ENCODE measurements around the gene SLC25A42. TPM values are rescaled to one million over a fixed set of nuclear protein-coding genes. Genes with fewer than 3 reads are reported as not detected.
"Not testable (repeated sequence)": the region's sequence is repeated elsewhere in the genome, so short reads cannot be mapped to it uniquely, and the experiment has no call there.

Gene SLC25A42
- total and polyA plus RNA-seq, 7 donors, result 4.6 to 40.2 (median 21.3) TPM

- H3K4me3 ChIP-seq, result peak overlapping the region; percentile 46
- intact Hi-C loops (cut with DNase I), result loop anchor here (1.0 to 2.0 kb wide), 3 partner anchors 29 to 196 kb away; no protein-coding TSS in a partner anchor
- 24 to 30% (median 28%) methylated on average over 41 to 47 of the region's 47 CpGs for WGBS, 3 donors
- H3K9me3 ChIP-seq, result no peaks in the 10 kb centered on the region
- DNase-seq, result peak; percentile 83 to 90
- no peak overlapping the region for H3K27ac ChIP-seq
- ATAC-seq, result peak; percentile 84 to 92 (median 90)
- no peaks in the 10 kb centered on the region for H3K4me1 ChIP-seq
- peaks cover 0 to 5% of the 10 kb centered on the region in 2 donors for H3K36me3 ChIP-seq (ENCODE audit: insufficient read depth in 1 of 2, low read depth in 1 of 2)
- TF ChIP-seq CTCF (IDR thresholded peaks at IDR 0.05), result peak; percentile 92
- no peaks in the 10 kb centered on the region for H3K27me3 ChIP-seq (ENCODE audit: insufficient read depth in 3 of 3, low read length in 2 of 3)
Observed at GRCh38 chr19:19145684-19146608, 82.2 kb downstream of the SLC25A42 start.

DNA sequence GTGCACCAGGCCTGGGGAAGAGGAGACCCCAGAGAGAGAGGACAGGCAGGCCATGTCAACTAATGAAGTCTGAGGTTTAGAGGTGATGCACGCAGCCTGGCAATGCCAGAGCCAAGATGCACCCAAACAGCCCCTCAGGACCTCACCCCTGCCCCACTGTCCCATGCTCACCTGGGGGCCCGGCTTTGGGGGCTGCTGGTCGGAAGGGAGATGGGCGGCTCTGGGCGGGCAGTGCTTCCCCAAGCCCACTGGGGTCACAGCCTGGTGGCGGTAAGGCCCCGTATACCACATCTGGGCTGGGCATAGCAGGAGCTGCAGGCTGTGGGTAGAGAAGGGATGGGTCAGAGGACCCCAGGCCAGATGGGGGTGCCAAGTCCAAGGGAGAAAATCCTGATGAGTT lies 83.1 kb downstream of the SLC25A42 start:
- H3K4me1 ChIP-seq, result no peaks in the 10 kb centered on the region
- no peak for TF ChIP-seq CTCF (IDR thresholded peaks at IDR 0.05)
- WGBS, 3 donors, result 96 to 100% (median 97%) methylated on average over 6 to 7 of the region's 7 CpGs

DNA sequence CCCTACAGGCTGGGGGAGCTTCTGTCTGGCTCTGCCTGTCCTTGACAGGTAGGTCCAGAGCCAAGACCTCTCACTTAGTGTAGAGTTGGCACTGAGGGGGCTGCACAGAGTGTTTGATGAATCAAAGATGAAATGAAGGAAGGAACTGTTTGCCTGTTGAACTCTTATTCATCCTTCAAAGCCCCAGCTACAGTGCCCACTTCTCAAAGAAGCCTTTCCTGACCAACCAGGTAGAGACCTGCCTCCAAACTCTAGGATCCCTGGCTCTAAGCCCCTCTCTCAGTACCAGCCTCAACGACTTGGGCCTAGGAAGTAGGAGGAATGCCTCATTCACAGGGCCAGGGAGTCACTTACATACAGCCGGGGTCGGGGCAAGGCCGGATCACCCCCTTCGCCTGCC lies 83.5 kb downstream of the SLC25A42 start:
- Histone ChIP-seq H3K4me1 (no peaks in the 10 kb centered on the region), H3K4me3 (no peak overlapping the region), H3K9me3 (no peaks in the 10 kb centered on the region), H3K27me3 (ENCODE audit: insufficient read depth in 3 of 3, low read length in 2 of 3) (no peaks in the 10 kb centered on the region), H3K27ac (no peak overlapping the region), H3K36me3 (ENCODE audit: insufficient read depth in 1 of 2, low read depth in 1 of 2) (peaks cover 0 to 5% of the 10 kb centered on the region in 2 donors)
- 92 to 94% (median 94%) methylated on average over 5 of the region's 5 CpGs for WGBS, 3 donors
- DNase-seq, result no peak
- intact Hi-C loops (cut with DNase I), result loop anchor here in 1 of 2 donors (2.0 kb wide), 1 partner anchor 27 kb away; no protein-coding TSS in a partner anchor
- no peak for ATAC-seq
- TF ChIP-seq CTCF (IDR thresholded peaks at IDR 0.05), result no peak

More for the DNA sequence above, 83.1 kb downstream of the SLC25A42 start:
- H3K9me3 ChIP-seq, result no peaks in the 10 kb centered on the region
- H3K36me3 ChIP-seq (ENCODE audit: insufficient read depth in 1 of 2, low read depth in 1 of 2), result peaks cover 0 to 5% of the 10 kb centered on the region in 2 donors
- no peaks in the 10 kb centered on the region for H3K27me3 ChIP-seq (ENCODE audit: insufficient read depth in 3 of 3, low read length in 2 of 3)
- intact Hi-C loops (cut with DNase I), result loop anchor here (1.0 to 2.0 kb wide), 3 partner anchors 28 to 195 kb away; no protein-coding TSS in a partner anchor
- H3K4me3 ChIP-seq, result no peak overlapping the region
- DNase-seq (no peak), ATAC-seq (peak in 1 of 4 donors; percentile 2)
- H3K27ac ChIP-seq, result no peak overlapping the region

GRCh38 chr19:19148504-19148903 lies 84.7 kb downstream of the SLC25A42 start:
- H3K27me3 ChIP-seq (ENCODE audit: insufficient read depth in 3 of 3, low read length in 2 of 3); H3K4me1 ChIP-seq; ATAC-seq; H3K4me3 ChIP-seq; H3K36me3 ChIP-seq (ENCODE audit: insufficient read depth in 1 of 2, low read depth in 1 of 2); H3K9me3 ChIP-seq; DNase-seq; H3K27ac ChIP-seq; intact Hi-C loops (cut with DNase I): not testable (repeated sequence)
- WGBS, 3 donors, result 96 to 100% (median 98%) methylated on average over 8 of the region's 8 CpGs

DNA sequence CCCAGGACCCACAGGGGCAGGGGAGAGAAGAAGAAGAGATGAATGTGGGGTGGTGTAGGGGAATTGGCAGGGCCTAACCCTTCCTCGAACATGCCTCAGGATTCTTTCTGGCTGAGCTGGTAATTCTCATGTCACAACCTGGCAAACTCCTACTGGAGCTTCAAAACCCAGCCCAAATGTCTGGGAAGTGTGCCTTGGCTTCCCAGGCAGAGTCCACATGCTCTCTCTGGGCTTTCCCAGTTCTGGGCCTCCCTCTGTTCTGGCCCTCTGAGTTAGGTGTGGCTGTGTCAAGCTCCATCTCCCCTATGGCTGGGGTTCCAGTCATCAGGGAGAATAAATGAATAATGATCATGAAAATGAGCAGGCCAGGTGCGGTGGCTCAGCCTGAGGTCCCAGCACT lies 85.6 kb downstream of the SLC25A42 start:
- intact Hi-C loops (cut with DNase I), result no loop called here
- no peak for DNase-seq

More for the DNA sequence above, 85.6 kb downstream of the SLC25A42 start:
- H3K4me3 ChIP-seq, result no peak overlapping the region
- no peak for TF ChIP-seq CTCF (IDR thresholded peaks at IDR 0.05)
- no peak overlapping the region for H3K27ac ChIP-seq
- 86 to 93% (median 88%) methylated on average over 2 of the region's 2 CpGs for WGBS, 3 donors
- peaks cover 0 to 5% of the 10 kb centered on the region in 2 donors for H3K36me3 ChIP-seq (ENCODE audit: insufficient read depth in 1 of 2, low read depth in 1 of 2)
- H3K4me1 ChIP-seq, result no peaks in the 10 kb centered on the region
- H3K9me3 ChIP-seq, result no peaks in the 10 kb centered on the region
- ATAC-seq, result no peak
- H3K27me3 ChIP-seq (ENCODE audit: insufficient read depth in 3 of 3, low read length in 2 of 3), result no peaks in the 10 kb centered on the region

Measured in psoas muscle (tissue), 8 donors.